ENCODE results near the gene NAGPA. TPM values are rescaled to one million over a fixed set of nuclear protein-coding genes. Genes with fewer than 3 reads are reported as not detected.
A peak's percentile ranks its signal among the peaks of the same experiment; 100 is the strongest.

The NAGPA gene
- total RNA-seq, 1 donor from 2014 or later = 24.1 TPM

GRCh38 chr16:5000573-5001001 lies 33.1 kb downstream of the NAGPA start:
- Histone ChIP-seq H3K4me3 (no peak overlapping the region), H3K27me3 (ENCODE audit: low read depth) (peaks cover 4% of the 10 kb centered on the region), H3K27ac (no peak overlapping the region), H3K36me3 (no peaks in the 10 kb centered on the region), H3K9me3 (no peaks in the 10 kb centered on the region), H3K4me1 (no peaks in the 10 kb centered on the region)
- intact Hi-C loops (cut with DNase I) = no loop called here
- TF ChIP-seq CTCF (IDR thresholded peaks at IDR 0.05) = no peak
- DNase-seq (peak; percentile 30), ATAC-seq (no peak)

GRCh38 chr16:4994719-4995434 lies 38.9 kb downstream of the NAGPA start:
- no peak overlapping the region for H3K4me3 ChIP-seq
- peaks cover 27% of the 10 kb centered on the region for H3K27me3 ChIP-seq (ENCODE audit: low read depth)
- H3K27ac ChIP-seq = no peak overlapping the region
- no peaks in the 10 kb centered on the region for H3K36me3 ChIP-seq
- no peak for TF ChIP-seq CTCF (IDR thresholded peaks at IDR 0.05)
- no peaks in the 10 kb centered on the region for H3K9me3 ChIP-seq
- ATAC-seq = no peak
- no peaks in the 10 kb centered on the region for H3K4me1 ChIP-seq
- intact Hi-C loops (cut with DNase I) = no loop called here
- DNase-seq = no peak

- Histone ChIP-seq H3K27me3 (ENCODE audit: low read depth) (peaks cover 55% of the 10 kb centered on the region), H3K4me3 (no peak overlapping the region), H3K27ac (no peak overlapping the region), H3K9me3 (no peaks in the 10 kb centered on the region), H3K4me1 (no peaks in the 10 kb centered on the region), H3K36me3 (no peaks in the 10 kb centered on the region)
- ATAC-seq (peak in 1 of 2 donors; percentile 41), DNase-seq (peak; percentile 32)
- TF ChIP-seq CTCF (IDR thresholded peaks at IDR 0.05) = no peak
- intact Hi-C loops (cut with DNase I) = no loop called here
Measured at GRCh38 chr16:4991754-4992153, 42.0 kb downstream of the NAGPA start.

GRCh38 chr16:4990415-4990814 lies 43.3 kb downstream of the NAGPA start:
- no peaks in the 10 kb centered on the region for H3K4me1 ChIP-seq
- H3K4me3 ChIP-seq = no peak overlapping the region
- intact Hi-C loops (cut with DNase I) = no loop called here
- peaks cover 58% of the 10 kb centered on the region for H3K27me3 ChIP-seq (ENCODE audit: low read depth)
- TF ChIP-seq CTCF (IDR thresholded peaks at IDR 0.05) = no peak
- DNase-seq (peak; percentile 10), ATAC-seq (no peak)
- no peak overlapping the region for H3K27ac ChIP-seq
- H3K36me3 ChIP-seq = no peaks in the 10 kb centered on the region
- H3K9me3 ChIP-seq = no peaks in the 10 kb centered on the region

GRCh38 chr16:4989391-4990006 lies 44.2 kb downstream of the NAGPA start:
- H3K9me3 ChIP-seq = no peaks in the 10 kb centered on the region
- peaks cover 58% of the 10 kb centered on the region for H3K27me3 ChIP-seq (ENCODE audit: low read depth)
- TF ChIP-seq CTCF (IDR thresholded peaks at IDR 0.05) = no peak
- H3K4me3 ChIP-seq = no peak overlapping the region
- no peaks in the 10 kb centered on the region for H3K4me1 ChIP-seq
- intact Hi-C loops (cut with DNase I) = no loop called here
- DNase-seq (peak; percentile 1), ATAC-seq (no peak)
- no peak overlapping the region for H3K27ac ChIP-seq
- H3K36me3 ChIP-seq = no peaks in the 10 kb centered on the region
